Ectodermal cell (in vitro differentiated cells): ENCODE results near the gene KCNJ5.

Source experiments
- H3K27ac ChIP-seq: 2 replicates; pipeline ENCODE4 v1.7.0; 2013; ENCODE audit warnings: mild to moderate bottlenecking, low read depth, low read length; ENCODE audit not compliant: insufficient read depth, poor library complexity, severe bottlenecking
- H3K27me3 ChIP-seq: 2 replicates; pipeline ENCODE4 v1.7.0; 2013; ENCODE audit warnings: mild to moderate bottlenecking, low read length; ENCODE audit not compliant: insufficient read depth, control insufficient read depth, poor library complexity, severe bottlenecking
- H3K36me3 ChIP-seq: one replicate; pipeline ENCODE4 v1.7.0; 2013; ENCODE audit warnings: low read length; ENCODE audit not compliant: control insufficient read depth, insufficient read depth
- H3K4me1 ChIP-seq: one replicate; pipeline ENCODE4 v1.7.0; 2013; ENCODE audit warnings: low read length; ENCODE audit not compliant: control insufficient read depth, insufficient read depth
- H3K4me3 ChIP-seq: 2 replicates; pipeline ENCODE4 v1.7.0; 2013; ENCODE audit warnings: low read depth, low read length, control low read depth; ENCODE audit not compliant: insufficient read depth
- H3K9me3 ChIP-seq: 2 replicates; pipeline ENCODE4 v1.7.0; 2013; ENCODE audit warnings: mild to moderate bottlenecking, low read length, moderate library complexity; ENCODE audit not compliant: control insufficient read depth
- WGBS, 2 experiments: methylation state at CpG; one replicate each; pipeline ENCODE4 v1.1.7; 2013; ENCODE audit warnings: missing lambda C conversion rate in 2 of 2; 5-methylcytosine and 5-hydroxymethylcytosine counted together

KCNJ5 gene

GRCh38 chr11:128929991-128930390 lies 38.8 kb downstream of the KCNJ5 start:
- no peaks in the 10 kb centered on the region for H3K36me3 ChIP-seq
- H3K4me1 ChIP-seq, result peaks cover 22% of the 10 kb centered on the region
- no peaks in the 10 kb centered on the region for H3K9me3 ChIP-seq
- H3K4me3 ChIP-seq, result no peak overlapping the region
- H3K27ac ChIP-seq, result peak overlapping the region; percentile 67
- peaks cover 5% of the 10 kb centered on the region for H3K27me3 ChIP-seq
- WGBS, 2 experiments, result 35 to 42% methylated on average over 12 of the region's 12 CpGs

DNA sequence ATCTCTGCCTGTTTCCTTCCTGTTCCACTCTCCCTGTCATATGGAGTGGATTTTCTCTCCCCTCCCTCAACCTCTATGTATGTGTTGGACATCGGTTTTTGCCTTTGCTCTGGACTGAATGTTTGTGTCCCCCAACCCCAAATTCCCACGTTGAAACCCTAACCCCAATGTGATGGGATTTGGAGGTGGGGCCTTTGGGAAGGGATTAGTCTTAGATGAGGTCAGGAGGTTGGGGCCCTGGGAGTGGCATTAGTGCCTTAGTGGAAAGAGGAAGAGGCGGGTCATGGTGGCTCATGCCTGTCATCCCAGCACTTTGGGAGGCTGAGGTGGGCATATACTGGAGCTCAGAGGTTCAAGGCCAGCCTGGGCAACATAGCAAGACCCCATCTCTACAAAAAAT lies 39.9 kb downstream of the KCNJ5 start:
- Histone ChIP-seq H3K4me1 (peaks cover 19% of the 10 kb centered on the region), H3K4me3 (no peak overlapping the region), H3K36me3 (no peaks in the 10 kb centered on the region), H3K27me3 (peaks cover 5% of the 10 kb centered on the region), H3K27ac (no peak overlapping the region), H3K9me3 (no peaks in the 10 kb centered on the region)
- 65 to 77% methylated on average over 3 of the region's 3 CpGs for WGBS, 2 experiments

GRCh38 chr11:128931668-128932067 lies 40.5 kb downstream of the KCNJ5 start:
- Histone ChIP-seq H3K9me3 (no peaks in the 10 kb centered on the region), H3K4me3 (no peak overlapping the region), H3K36me3 (no peaks in the 10 kb centered on the region), H3K4me1 (peaks cover 19% of the 10 kb centered on the region), H3K27ac (no peak overlapping the region), H3K27me3 (peaks cover 4% of the 10 kb centered on the region)
- 89 to 91% methylated on average over 6 of the region's 6 CpGs for WGBS, 2 experiments

GRCh38 chr11:128933481-128934178 lies 42.5 kb downstream of the KCNJ5 start:
- Histone ChIP-seq H3K27me3 (no peaks in the 10 kb centered on the region), H3K27ac (no peak overlapping the region), H3K4me1 (peaks cover 28% of the 10 kb centered on the region), H3K36me3 (no peaks in the 10 kb centered on the region), H3K4me3 (no peak overlapping the region), H3K9me3 (no peaks in the 10 kb centered on the region)
- 93 to 94% methylated on average over 7 of the region's 7 CpGs for WGBS, 2 experiments

DNA sequence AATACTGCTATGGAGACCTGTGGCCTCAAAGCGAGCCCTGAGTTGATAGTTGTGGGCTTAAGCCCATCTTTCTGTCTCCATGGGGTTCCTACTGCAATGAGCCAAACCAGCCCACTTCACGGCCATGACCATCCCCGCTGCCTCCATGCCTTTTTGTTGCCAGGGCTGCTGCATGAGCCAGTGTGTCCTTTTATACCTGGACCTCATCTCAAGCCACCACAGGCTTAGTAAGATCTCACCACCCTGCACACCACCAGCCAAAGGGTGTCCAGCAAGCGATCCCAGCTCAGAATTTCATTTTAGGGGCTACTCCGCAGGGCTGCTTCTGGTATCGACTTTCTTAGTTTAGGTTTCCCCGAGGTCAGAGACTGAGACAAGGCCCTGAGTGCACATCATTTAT lies 43.2 kb downstream of the KCNJ5 start:
- H3K4me1 ChIP-seq, result peaks cover 26% of the 10 kb centered on the region
- no peaks in the 10 kb centered on the region for H3K27me3 ChIP-seq
- H3K27ac ChIP-seq, result no peak overlapping the region
- 93 to 94% methylated on average over 7 of the region's 7 CpGs for WGBS, 2 experiments
- H3K9me3 ChIP-seq, result no peaks in the 10 kb centered on the region
- H3K36me3 ChIP-seq, result no peaks in the 10 kb centered on the region
- H3K4me3 ChIP-seq, result no peak overlapping the region

GRCh38 chr11:128934926-128935325 lies 43.8 kb downstream of the KCNJ5 start:
- Histone ChIP-seq H3K27me3 (no peaks in the 10 kb centered on the region), H3K9me3 (no peaks in the 10 kb centered on the region), H3K27ac (no peak overlapping the region), H3K36me3 (no peaks in the 10 kb centered on the region), H3K4me1 (peaks cover 20% of the 10 kb centered on the region), H3K4me3 (no peak overlapping the region)
- WGBS, 2 experiments, result 93 to 95% methylated on average over 10 of the region's 10 CpGs

DNA sequence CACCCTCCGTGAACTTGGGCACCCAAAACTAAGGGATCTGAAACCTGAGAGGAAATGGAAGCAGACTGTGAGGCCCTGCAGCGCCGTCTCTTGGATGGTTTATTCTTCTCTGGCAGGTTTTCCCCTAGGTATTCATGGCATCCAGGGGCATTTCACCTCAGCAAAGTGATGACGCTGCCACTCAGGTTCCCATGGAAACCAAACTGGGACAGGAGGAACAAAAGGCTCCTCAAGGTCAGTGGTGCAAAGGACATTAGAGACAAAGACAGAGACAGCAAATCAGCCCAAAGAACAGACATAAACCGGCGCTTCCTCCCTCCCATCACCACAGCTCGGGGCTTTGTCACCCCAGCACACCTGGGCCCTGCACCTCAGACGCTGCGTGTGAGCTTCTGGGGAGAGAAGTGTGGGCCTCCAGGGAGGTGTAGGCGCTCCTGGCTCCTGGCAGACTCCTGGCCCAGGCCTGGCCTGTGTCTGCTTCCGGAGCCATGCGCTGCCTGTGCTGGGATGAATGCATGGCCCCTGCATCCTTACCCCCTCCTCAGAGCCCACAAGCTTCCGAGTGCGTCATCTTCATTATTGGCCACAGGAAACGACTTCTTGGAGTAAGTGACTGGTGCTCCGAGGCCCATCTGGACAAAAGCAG lies 45.6 kb downstream of the KCNJ5 start:
- no peaks in the 10 kb centered on the region for H3K36me3 ChIP-seq
- no peaks in the 10 kb centered on the region for H3K27me3 ChIP-seq
- WGBS, 2 experiments, result 63 to 65% methylated on average over 16 of the region's 16 CpGs
- H3K27ac ChIP-seq, result no peak overlapping the region
- H3K9me3 ChIP-seq, result no peaks in the 10 kb centered on the region
- no peak overlapping the region for H3K4me3 ChIP-seq
- peaks cover 17% of the 10 kb centered on the region for H3K4me1 ChIP-seq

- H3K36me3 ChIP-seq, result no peaks in the 10 kb centered on the region
- H3K27ac ChIP-seq, result no peak overlapping the region
- H3K4me1 ChIP-seq, result peaks cover 17% of the 10 kb centered on the region
- H3K9me3 ChIP-seq, result no peaks in the 10 kb centered on the region
- no peaks in the 10 kb centered on the region for H3K27me3 ChIP-seq
- no peak overlapping the region for H3K4me3 ChIP-seq
- 78 to 79% methylated on average over 9 of the region's 9 CpGs for WGBS, 2 experiments
Measured at GRCh38 chr11:128937480-128937879, 46.3 kb downstream of the KCNJ5 start.

- Histone ChIP-seq H3K27ac (no peak overlapping the region), H3K36me3 (no peaks in the 10 kb centered on the region), H3K9me3 (no peaks in the 10 kb centered on the region), H3K4me3 (no peak overlapping the region), H3K27me3 (no peaks in the 10 kb centered on the region), H3K4me1 (peaks cover 17% of the 10 kb centered on the region)
- 89 to 92% methylated on average over 16 of the region's 16 CpGs for WGBS, 2 experiments
Measured at GRCh38 chr11:128938156-128938885, 47.2 kb downstream of the KCNJ5 start.

GRCh38 chr11:128939591-128939990 lies 48.4 kb downstream of the KCNJ5 start:
- WGBS, 2 experiments, result 88 to 91% methylated on average over 11 of the region's 11 CpGs
- Histone ChIP-seq H3K36me3 (no peaks in the 10 kb centered on the region), H3K27me3 (no peaks in the 10 kb centered on the region), H3K4me3 (no peak overlapping the region), H3K9me3 (no peaks in the 10 kb centered on the region), H3K27ac (no peak overlapping the region), H3K4me1 (peaks cover 14% of the 10 kb centered on the region)
